Suppressor macrophage treated with lipopolysaccharide for 4 hours (primary cell): ENCODE data around the gene ITGB4.
A peak's percentile ranks its signal among the peaks of the same experiment; 100 is the strongest.
"Not testable (repeated sequence)": the region's sequence is repeated elsewhere in the genome, so short reads cannot be mapped to it uniquely, and the experiment has no call there.

Source experiments
- DNase-seq: peaks from one replicate; pipeline ENCODE4 v3.0.0-alpha.2; 2020

Gene ITGB4

GRCh38 chr17:75754378-75755204, 33.3 kb downstream of the ITGB4 start:
- DNase-seq, result no peak

DNA sequence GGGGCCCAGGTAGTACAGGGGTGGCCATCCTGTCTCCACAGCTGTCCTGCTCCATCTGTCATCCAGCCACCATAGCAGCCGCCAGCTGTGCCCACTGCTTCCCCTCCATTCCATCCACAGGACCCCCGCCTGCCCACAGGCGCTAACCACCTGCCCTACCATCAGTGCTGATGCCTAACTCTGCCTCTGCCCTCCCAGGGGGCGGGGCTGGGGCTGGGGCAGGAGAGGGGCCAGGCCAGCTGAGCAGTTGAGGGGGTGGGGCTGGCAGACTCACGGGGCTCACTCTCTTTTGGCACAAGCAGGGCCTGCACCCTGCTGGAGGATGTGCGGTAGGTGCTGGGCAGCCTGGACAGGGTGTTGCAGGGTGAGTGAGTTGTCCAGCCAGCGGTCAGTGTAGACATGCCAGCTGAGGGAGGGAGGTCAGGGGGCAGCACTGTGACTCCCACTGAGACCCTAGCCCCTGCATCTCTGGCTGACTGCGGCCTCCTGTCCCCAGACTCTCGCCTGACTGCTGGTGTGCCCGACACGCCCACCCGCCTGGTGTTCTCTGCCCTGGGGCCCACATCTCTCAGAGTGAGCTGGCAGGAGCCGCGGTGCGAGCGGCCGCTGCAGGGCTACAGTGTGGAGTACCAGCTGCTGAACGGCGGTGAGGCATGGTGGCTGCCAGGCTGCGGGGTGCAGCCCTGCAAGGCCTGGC, 34.1 kb downstream of the ITGB4 start:
- no peak for DNase-seq

DNA sequence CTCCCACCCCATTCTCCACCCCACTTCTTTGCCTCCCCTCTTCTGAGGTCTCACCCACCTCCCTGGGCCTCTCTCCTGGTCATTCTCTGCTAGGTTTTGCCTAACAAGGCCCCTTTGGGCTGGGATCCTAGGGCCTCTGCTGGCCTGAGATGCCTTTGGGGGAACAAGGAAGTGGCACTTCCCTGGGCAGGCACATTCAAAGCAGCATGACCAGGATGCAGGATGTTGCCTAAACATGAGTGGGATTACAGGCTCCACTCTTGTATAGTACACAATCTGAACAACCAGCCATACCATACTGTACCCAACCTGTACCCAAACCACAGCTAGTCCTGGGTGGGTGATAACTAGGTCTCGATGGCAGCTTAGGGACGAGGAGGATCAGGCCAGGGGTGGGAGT, 34.7 kb downstream of the ITGB4 start:
- peak; percentile 64 for DNase-seq

GRCh38 chr17:75756451-75757085, 35.3 kb downstream of the ITGB4 start:
- DNase-seq, result no peak

DNA sequence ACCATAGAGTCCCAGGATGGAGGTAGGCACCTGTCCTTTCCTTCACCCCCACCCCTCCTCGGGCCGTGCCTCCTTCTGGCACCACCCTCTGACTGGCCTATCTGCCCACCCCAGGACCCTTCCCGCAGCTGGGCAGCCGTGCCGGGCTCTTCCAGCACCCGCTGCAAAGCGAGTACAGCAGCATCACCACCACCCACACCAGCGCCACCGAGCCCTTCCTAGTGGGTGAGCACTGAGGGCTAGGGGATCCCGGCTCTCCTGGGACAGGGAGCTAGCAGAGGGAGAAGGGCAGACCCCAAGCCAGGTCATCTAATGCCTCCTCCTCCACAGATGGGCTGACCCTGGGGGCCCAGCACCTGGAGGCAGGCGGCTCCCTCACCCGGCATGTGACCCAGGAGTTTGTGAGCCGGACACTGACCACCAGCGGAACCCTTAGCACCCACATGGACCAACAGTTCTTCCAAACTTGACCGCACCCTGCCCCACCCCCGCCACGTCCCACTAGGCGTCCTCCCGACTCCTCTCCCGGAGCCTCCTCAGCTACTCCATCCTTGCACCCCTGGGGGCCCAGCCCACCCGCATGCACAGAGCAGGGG, 35.9 kb downstream of the ITGB4 start:
- DNase-seq, result no peak

GRCh38 chr17:75758131-75758905, 37.1 kb downstream of the ITGB4 start:
- no peak for DNase-seq

DNA sequence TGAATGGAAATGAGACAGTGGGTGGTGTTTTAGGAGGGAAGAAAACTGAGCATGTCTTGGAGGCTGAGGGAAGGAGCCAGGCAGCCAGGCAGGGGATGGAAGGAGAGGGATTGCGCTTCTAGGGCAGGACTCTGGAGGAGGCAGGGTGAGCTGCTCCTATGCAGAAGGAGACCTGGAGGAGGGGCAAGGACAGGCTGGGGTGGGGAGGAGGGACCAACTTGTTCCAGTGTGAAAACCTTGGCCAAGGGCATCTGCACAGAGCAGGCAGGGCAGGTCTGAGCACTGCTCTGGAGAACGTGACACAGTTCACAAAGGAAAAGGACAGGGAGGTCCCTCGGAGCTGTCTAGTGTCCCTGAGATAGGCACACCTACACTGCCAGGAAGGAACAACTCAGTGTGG, 38.2 kb downstream of the ITGB4 start:
- no peak for DNase-seq

GRCh38 chr17:75759978-75760640, 38.9 kb downstream of the ITGB4 start:
- DNase-seq, result not testable (repeated sequence)

GRCh38 chr17:75762513-75763268, 41.4 kb downstream of the ITGB4 start:
- no peak for DNase-seq

DNA sequence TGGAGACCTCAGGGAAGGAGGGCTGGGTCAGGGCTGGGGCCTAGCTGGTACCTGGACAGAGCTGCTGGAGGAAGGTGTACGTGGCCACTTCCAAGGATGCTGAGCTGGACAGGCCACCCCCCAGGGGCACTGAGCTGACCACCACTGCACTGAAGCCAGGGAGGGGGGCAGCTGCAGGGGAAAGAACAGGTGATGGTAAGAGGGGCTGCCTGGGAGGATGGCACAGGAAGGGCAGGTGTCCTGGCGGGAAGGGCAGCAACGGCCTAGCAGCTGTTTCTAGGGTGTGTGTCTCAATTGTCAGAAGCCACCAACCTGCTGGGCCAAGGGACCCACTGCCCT, 42.0 kb downstream of the ITGB4 start:
- no peak for DNase-seq

DNA sequence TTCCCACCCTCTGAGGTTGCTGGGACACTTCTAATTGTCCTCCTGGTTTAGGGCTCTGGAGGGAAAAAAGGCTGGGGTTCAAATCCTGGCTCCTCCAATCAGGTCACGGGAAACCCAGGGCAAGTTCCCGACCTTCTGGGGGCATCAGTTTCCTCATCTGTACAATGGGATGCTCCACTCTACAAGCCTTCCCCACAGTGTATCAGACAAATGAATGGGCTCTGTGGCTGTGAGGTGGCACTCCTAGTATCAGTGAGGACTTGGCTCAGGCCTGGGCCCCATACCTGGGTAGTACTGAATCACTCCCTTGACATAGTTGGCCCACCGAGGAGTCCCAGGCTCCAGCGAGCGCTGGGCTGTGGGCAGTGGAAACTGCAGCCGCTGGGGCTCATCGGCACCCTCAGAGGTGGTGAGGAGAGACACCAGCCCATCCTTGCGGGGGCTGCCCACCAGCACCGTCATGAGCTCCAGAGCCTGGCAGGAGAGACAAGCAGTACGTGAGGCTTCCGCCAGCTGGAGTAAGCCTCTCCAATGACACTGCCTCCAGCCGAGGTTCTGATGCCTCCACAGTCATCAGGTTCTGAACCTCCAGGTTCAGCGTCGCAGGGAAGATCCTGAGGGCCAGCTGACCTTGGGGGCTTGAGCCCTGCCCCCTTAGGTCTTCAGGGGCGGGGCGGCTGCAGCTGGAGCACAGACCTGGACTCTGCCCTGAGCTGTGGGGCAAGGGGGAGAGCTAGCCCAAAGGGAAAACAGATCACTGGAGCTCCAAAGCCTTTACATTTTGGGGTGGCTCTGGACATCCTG, 42.6 kb downstream of the ITGB4 start:
- DNase-seq, result no peak

DNA sequence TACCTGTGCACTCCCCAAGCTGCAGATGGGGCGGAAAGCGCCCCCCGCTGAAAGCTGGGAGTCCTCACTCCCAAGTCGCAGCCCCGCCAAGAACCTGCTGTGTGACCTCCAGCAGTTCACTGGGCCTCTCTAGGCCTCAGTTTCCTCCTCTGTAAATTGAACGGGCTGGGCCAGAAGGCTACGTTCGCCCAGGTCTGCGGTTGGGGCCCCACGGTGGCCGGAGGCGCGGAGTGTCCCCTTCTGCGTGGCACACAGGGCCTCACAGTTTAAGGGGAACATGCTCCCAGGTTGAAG, 43.1 kb downstream of the ITGB4 start:
- DNase-seq, result no peak

- DNase-seq, result peak; percentile 81
These were observed 43.6 kb downstream of the ITGB4 start, which contains the start of gene GALK1 for GRCh38 chr17:75764711-75765421. Gene GALK1, minus strand, starts transcription at chr17:75765192. Its CDS starts 56 bp downstream, at chr17:75765136.

- no peak for DNase-seq
These were observed 44.7 kb downstream of the ITGB4 start for GRCh38 chr17:75765981-75766380.

GRCh38 chr17:75767881-75768280, 46.6 kb downstream of the ITGB4 start:
- DNase-seq, result no peak

DNA sequence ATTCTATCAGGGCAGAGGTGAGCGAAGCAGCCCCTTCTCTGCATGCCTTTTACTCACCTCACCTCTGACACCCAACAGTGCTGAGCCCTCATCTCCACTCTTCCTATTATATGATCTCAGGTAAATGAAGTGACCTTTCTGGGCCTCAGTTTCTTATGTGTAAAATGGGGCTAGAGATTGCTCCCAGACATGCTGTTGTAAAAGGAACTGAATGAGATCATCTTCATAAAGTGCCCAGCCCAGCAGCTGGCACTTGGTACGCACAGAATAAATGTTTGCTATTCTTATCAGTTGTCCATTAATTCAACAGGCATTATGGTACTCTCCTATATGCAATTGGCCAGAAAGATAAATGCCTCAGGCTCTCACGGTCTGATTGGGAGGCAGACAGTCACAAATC, 48.3 kb downstream of the ITGB4 start:
- DNase-seq, result no peak

GRCh38 chr17:75771334-75772281, 50.3 kb downstream of the ITGB4 start:
- no peak for DNase-seq

GRCh38 chr17:75773121-75773807, 52.0 kb downstream of the ITGB4 start:
- DNase-seq, result no peak
